ENCODE data around the gene HSP90AB1.

HSP90AB1 gene

GRCh38 chr6:44270526-44271405, 23.9 kb downstream of the HSP90AB1 start:
- TF ChIP-seq, protein P1, sequence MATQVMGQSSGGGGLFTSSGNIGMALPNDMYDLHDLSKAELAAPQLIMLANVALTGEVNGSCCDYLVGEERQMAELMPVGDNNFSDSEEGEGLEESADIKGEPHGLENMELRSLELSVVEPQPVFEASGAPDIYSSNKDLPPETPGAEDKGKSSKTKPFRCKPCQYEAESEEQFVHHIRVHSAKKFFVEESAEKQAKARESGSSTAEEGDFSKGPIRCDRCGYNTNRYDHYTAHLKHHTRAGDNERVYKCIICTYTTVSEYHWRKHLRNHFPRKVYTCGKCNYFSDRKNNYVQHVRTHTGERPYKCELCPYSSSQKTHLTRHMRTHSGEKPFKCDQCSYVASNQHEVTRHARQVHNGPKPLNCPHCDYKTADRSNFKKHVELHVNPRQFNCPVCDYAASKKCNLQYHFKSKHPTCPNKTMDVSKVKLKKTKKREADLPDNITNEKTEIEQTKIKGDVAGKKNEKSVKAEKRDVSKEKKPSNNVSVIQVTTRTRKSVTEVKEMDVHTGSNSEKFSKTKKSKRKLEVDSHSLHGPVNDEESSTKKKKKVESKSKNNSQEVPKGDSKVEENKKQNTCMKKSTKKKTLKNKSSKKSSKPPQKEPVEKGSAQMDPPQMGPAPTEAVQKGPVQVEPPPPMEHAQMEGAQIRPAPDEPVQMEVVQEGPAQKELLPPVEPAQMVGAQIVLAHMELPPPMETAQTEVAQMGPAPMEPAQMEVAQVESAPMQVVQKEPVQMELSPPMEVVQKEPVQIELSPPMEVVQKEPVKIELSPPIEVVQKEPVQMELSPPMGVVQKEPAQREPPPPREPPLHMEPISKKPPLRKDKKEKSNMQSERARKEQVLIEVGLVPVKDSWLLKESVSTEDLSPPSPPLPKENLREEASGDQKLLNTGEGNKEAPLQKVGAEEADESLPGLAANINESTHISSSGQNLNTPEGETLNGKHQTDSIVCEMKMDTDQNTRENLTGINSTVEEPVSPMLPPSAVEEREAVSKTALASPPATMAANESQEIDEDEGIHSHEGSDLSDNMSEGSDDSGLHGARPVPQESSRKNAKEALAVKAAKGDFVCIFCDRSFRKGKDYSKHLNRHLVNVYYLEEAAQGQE (tag by site-specific recombination; IDR thresholded peaks at IDR 0.05), result peak; percentile 68
- TF ChIP-seq GLIS2 (tag by site-specific recombination; IDR thresholded peaks at IDR 0.05) (peak; percentile 29; the same call in 1 of the 2 replicates), ZSCAN23 (tag by site-specific recombination; IDR thresholded peaks at IDR 0.05) (no peak), ZNF843 (tag by site-specific recombination; IDR thresholded peaks at IDR 0.05) (no peak), ZNF335 (tag by site-specific recombination; conservative IDR thresholded peaks at IDR 0.05) (peak; percentile 41; the same call in 1 of the 2 replicates), SP3 (tag by site-specific recombination; IDR thresholded peaks at IDR 0.05) (peak; percentile 42; the same call in 1 of the 2 replicates), GLIS1 (tag by site-specific recombination; IDR thresholded peaks at IDR 0.05) (peak; percentile 45; the same call in 1 of the 2 replicates), SP2 (tag by site-specific recombination; IDR thresholded peaks at IDR 0.05) (peak; percentile 31; the same call in 1 of the 2 replicates)
- TF ChIP-seq, protein P2, sequence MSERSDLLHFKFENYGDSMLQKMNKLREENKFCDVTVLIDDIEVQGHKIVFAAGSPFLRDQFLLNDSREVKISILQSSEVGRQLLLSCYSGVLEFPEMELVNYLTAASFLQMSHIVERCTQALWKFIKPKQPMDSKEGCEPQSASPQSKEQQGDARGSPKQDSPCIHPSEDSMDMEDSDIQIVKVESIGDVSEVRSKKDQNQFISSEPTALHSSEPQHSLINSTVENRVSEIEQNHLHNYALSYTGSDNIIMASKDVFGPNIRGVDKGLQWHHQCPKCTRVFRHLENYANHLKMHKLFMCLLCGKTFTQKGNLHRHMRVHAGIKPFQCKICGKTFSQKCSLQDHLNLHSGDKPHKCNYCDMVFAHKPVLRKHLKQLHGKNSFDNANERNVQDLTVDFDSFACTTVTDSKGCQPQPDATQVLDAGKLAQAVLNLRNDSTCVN (tag by site-specific recombination; optimal IDR thresholded peaks at IDR 0.05), result peak; percentile 16
- Histone ChIP-seq H3K9me3 (ENCODE audit: control insufficient read depth, insufficient read depth, low read depth, low read length) (no peaks in the 10 kb centered on the region), H3K4me3 (ENCODE audit: low read depth, low read length) (peak overlapping the region; percentile 33), H3K4me1 (ENCODE audit: control insufficient read depth, insufficient read depth, low read length) (no peaks in the 10 kb centered on the region), H3K36me3 (ENCODE audit: control insufficient read depth in 2 of 2, insufficient read depth in 1 of 2, low read length in 2 of 2) (no peaks in the 10 kb centered on the region), H3K27ac (ENCODE audit: extremely low read depth, low read depth, low read length) (no peak overlapping the region)
- CTCF ChIA-PET, result interaction anchor here (0.6 to 7.2 kb wide), 7 partner anchors 8 to 404 kb away, joined by 3 to 208 read pairs (median 32); partner anchors contain the start of gene AARS2
- POLR2A ChIA-PET, result interaction anchor here (1.4 to 1.9 kb wide), 2 partner anchors 24 to 47 kb away, joined by 3 to 8 read pairs; partner anchors contain the start of gene HSP90AB1

- Histone ChIP-seq H3K36me3 (ENCODE audit: control insufficient read depth in 2 of 2, insufficient read depth in 1 of 2, low read length in 2 of 2) (no peaks in the 10 kb centered on the region), H3K9me3 (ENCODE audit: control insufficient read depth, insufficient read depth, low read depth, low read length) (no peaks in the 10 kb centered on the region), H3K4me1 (ENCODE audit: control insufficient read depth, insufficient read depth, low read length) (no peaks in the 10 kb centered on the region), H3K27ac (ENCODE audit: extremely low read depth, low read depth, low read length) (no peak overlapping the region), H3K4me3 (ENCODE audit: low read depth, low read length) (no peak overlapping the region)
- ChIA-PET POLR2A (interaction anchor here (1.9 kb wide), 1 partner anchor 25 kb away, joined by 8 read pairs; the partner anchor contains the start of gene HSP90AB1), CTCF (interaction anchor here (0.6 to 7.2 kb wide), 5 partner anchors 34 to 405 kb away, joined by 3 to 208 read pairs (median 4); partner anchors contain the start of gene AARS2)
- TF ChIP-seq SP2 (tag by site-specific recombination; IDR thresholded peaks at IDR 0.05) (no peak), ZNF335 (tag by site-specific recombination; conservative IDR thresholded peaks at IDR 0.05) (0 out of 2 replicates have a peak, but pooled peaks have one; percentile 2)
Measured at GRCh38 chr6:44271406-44271723, 24.5 kb downstream of the HSP90AB1 start.

GRCh38 chr6:44271914-44272313, 25.0 kb downstream of the HSP90AB1 start:
- ChIA-PET POLR2A (no interaction called here), CTCF (interaction anchor here (0.6 to 7.2 kb wide), 5 partner anchors 16 to 64 kb away, joined by 3 to 208 read pairs (median 4); partner anchors contain the start of gene AARS2)
- TF ChIP-seq ZNF677 (tag by site-specific recombination; IDR thresholded peaks at IDR 0.05) (no peak), ZSCAN5A (tag by site-specific recombination; IDR thresholded peaks at IDR 0.05) (no peak), GLIS1 (tag by site-specific recombination; IDR thresholded peaks at IDR 0.05) (peak; percentile 49; the same call in 1 of the 2 replicates), ZBTB21 (tag by site-specific recombination; IDR thresholded peaks at IDR 0.05) (no peak), ZNF223 (tag by site-specific recombination; IDR thresholded peaks at IDR 0.05) (no peak), ZNF837 (tag by site-specific recombination; IDR thresholded peaks at IDR 0.05) (no peak)
- Histone ChIP-seq H3K27ac (ENCODE audit: extremely low read depth, low read depth, low read length) (no peak overlapping the region), H3K4me1 (ENCODE audit: control insufficient read depth, insufficient read depth, low read length) (no peaks in the 10 kb centered on the region), H3K36me3 (ENCODE audit: control insufficient read depth in 2 of 2, insufficient read depth in 1 of 2, low read length in 2 of 2) (no peaks in the 10 kb centered on the region), H3K9me3 (ENCODE audit: control insufficient read depth, insufficient read depth, low read depth, low read length) (no peaks in the 10 kb centered on the region), H3K4me3 (ENCODE audit: low read depth, low read length) (no peak overlapping the region)
